Measurements from ENCODE around the gene NT5C1A.

NT5C1A gene

DNA sequence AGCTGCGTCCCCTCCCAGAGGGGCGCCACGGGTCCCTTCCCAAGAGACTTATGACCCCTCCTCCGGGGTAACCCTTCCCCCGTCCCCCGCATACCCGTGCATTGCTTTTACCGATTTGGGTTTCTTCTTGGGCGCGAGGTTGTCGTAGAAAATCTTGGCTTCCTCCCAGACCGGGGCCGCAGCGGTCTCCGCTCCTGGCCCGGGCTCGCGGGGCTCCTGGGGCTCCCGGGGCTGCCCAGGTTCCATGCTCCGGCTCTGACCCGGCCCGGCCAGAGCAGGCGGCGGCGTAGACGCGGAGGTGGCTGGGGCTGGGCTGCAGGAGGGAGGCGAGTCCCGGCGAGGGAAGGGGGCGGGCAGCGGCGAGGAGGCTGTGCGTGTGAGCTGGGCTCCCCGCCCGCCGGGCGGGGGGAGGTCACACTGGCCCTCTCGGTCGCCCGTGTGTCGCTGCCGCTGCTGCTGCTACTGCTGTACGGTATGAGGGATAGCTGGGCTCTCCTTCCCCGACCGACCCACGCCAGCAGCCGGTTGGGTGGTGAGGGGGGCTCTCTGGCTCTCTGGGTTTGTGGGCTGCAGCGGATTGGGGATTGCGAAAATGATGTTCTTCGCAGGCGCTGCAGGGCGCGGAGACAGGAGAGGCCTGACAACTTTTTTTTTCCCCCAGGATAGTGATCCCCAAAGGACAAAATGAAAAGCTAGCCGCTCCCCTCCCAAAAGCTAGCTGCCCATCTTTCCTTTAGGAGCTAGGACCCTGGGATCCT is at the start of gene NT5C1A:
Gene NT5C1A (minus strand): TSS at position 315 of the 758 bp plus-strand sequence. CDS start 69 bp downstream, at position 246.
- H3K4me3 ChIP-seq (ENCODE audit: low read length), result peak within 1 kb of the TSS; percentile 2; the same call in 1 of the 2 replicates
- TF ChIP-seq ZNF274 (IDR thresholded peaks at IDR 0.05; ENCODE audit: low read depth, low read length), result no peak

DNA sequence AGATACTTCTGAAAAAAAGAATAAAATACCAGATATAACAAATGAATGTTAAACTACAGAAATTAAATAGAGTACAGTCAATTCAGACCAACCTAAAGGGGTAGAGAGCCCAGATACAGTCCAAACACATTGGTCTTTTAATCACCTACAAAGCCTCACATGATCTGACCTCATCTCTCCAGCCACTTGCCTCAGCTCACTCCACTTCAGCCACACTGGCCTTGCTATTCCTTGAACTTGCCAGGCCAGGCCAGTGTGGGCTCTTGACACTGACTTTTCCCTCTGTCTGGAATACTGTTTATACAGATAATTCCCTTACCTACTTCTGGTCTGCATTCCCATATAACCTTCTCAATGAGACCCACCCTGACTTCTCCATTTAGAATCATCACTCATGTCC is 49.8 kb upstream of the NT5C1A start:
- TF ChIP-seq ZNF274 (IDR thresholded peaks at IDR 0.05; ENCODE audit: low read depth, low read length), result no peak
- no peak overlapping the region for H3K4me3 ChIP-seq (ENCODE audit: low read length)

DNA sequence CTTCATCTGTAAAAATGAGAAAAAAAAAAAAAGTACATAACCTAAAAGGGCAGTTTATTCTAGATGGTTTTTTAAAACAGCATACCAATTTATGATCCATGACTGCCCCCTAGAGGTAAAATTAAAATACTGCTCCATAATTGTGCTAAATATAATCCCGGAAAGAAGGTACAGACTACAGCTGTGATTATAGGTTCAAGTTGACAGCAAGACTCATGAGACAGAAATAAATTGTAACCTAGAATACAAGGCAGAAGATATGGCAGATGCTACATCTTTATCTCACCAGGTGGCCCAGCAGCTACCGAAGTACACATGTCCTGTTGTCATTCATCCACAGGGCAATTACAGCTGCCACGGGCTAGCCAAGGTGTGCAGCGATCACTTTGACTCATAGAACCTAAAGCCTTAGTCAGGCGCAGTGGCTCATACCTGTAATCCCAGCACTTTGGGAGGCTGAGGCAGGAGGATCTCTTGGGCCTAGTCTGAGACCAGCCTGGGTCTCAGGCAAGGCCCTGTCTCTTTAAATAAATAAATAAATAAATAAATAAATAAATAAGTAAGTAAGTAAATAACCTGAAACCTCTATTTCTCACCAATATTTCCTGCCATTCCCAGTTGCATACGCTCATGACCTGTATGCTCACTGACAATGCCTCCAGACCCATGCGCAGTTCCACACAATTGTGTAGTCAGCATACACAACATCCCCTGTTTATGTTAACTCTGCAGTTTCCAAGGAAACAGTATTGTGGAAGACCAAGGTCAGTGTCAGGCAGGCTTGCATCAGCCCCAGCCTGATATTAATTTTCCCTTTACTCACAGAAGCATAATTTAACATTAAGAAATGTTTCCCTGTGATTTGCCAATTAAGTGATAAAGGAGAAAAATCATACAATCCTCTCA is 48.4 kb upstream of the NT5C1A start:
- TF ChIP-seq ZNF274 (IDR thresholded peaks at IDR 0.05; ENCODE audit: low read depth, low read length), result no peak
- no peak overlapping the region for H3K4me3 ChIP-seq (ENCODE audit: low read length)

DNA sequence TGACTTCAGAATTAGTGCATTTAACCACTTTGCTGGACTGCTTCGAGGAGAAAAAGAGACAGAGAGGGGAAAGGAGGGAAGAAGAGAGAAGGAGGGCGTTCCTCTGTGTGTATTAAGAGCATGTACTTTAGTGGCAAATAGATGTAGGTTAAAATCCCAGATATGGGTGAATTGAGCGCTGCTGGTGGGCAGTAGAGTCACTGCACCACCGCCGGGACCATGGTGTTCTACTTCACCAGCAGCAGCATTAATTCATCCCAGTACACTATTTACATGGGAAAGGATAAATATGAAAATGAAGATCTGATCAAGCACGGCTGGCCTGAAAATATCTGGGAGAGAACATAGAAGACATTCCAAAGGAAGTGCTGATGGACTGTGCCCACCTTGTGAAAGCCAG is 45.9 kb upstream of the NT5C1A start:
- no peak overlapping the region for H3K4me3 ChIP-seq (ENCODE audit: low read length)
- no peak for TF ChIP-seq ZNF274 (IDR thresholded peaks at IDR 0.05; ENCODE audit: low read depth, low read length)

DNA sequence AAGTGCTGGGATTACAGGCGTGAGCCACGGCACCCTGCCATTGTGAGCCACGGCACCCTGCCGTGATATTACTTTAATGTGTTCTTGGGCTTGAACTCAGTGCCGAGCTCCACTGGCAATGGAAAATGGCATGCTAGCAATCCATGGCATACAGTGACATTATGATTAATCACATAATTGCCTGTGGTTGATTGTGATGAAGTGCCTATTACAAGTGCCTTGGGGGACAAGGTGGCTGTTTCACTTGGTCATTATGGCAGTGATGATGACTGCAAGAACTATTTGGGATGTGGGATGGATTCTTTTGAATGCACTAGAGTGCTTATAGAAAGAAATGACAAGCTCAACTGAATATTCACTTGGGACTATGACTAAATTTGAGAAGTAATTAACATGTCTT is 41.6 kb upstream of the NT5C1A start:
- no peak for TF ChIP-seq ZNF274 (IDR thresholded peaks at IDR 0.05; ENCODE audit: low read depth, low read length)
- H3K4me3 ChIP-seq (ENCODE audit: low read length), result no peak overlapping the region

DNA sequence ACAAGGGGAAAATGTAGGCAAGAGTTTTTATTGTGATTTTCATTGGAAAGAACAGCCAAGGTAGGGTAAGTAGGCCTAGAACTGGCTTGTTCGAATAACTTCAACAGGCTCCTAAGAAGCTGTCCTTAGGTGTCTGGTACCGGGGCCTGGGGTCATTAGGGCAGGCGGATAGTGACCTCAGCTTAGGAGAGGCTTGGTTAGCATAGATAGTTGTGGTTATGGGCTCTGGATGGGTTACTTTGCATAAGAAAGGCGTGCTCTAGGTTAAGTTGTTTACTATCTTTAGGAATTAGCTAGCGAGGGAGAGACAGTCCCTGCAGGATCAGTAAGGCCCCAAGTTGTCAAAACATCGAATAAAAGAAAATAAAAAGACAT is 40.0 kb upstream of the NT5C1A start:
- no peak for TF ChIP-seq ZNF274 (IDR thresholded peaks at IDR 0.05; ENCODE audit: low read depth, low read length)
- H3K4me3 ChIP-seq (ENCODE audit: low read length), result no peak overlapping the region

DNA sequence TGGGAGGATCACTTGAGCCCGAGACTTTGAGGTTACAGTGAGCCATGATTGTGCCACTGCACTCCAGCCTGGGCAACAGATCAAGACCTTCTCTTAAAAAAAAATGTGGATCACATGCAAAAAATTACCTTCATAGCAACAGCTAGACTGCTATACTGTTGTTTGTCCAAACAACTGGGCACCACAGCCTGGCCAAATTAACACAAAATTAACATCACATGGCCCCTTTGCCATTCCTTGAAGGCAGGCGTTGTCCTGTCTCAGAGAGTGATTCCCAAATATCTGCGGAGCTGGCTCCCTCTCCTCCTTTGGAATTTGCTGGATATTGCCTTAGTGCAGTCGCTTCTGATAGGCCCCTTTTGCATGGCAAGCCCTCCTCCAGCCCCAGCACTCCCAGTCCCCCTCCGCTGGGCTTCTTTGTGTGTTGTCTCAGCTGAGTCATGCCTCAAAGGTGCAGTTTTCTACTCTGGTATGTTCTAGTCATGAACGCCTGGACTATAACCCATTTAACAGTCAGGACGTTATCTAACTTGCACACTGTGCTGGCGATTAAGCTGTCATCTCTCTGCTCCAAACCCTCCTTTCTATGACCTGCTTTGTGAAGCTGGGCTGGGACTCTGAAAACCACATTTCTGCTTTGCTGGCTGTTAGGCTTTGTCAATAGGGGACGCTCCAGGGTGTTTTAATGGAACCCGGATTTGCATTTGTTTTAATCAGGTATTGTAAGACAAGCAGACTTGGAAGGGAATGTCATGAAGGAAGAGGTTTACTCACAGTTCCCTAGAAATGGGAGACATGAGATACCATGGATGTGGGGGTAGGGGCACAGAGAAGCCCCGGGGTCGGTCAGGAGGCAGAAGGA is 39.4 kb upstream of the NT5C1A start:
- TF ChIP-seq ZNF274 (IDR thresholded peaks at IDR 0.05; ENCODE audit: low read depth, low read length), result no peak

DNA sequence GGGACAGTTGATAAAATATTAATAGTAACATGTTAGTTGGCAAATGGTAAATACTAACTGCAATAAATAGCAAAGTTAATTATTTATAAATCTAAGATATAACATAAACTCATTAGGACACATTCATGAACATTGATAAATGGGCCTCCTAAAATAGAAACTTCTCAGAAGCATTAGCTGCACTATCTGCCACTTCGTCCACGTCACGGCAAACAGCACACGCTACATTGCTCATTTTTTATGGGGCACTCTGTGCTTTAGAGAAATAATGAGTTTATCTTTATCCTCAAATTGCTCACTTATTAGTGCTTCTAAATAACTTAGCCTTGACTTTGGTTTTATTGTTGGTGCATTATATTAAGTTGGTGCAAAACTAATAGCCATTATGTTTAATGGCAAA is 35.6 kb upstream of the NT5C1A start:
- TF ChIP-seq ZNF274 (IDR thresholded peaks at IDR 0.05; ENCODE audit: low read depth, low read length), result no peak

More for the DNA sequence above, 39.4 kb upstream of the NT5C1A start:
- H3K4me3 ChIP-seq (ENCODE audit: low read length), result no peak overlapping the region

DNA sequence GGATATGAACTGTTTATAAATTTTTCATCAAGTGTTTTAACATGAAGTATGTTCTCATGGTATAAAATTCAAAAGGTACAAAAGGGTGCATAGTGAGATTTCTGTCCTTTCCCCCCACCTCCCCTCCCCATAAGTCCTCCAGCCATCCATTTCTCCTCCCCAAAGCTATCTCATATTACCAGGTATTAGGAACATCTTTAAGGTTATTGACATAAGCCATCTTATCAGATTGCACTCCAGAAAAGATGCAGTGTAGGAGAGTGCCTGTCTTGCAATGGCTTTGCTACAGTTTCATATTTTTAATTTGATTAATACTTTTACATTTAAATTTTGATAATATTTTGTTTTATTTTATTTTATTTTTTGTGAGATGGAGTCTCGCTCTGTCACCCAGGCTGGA is 32.9 kb upstream of the NT5C1A start:
- TF ChIP-seq ZNF274 (IDR thresholded peaks at IDR 0.05; ENCODE audit: low read depth, low read length), result no peak
- H3K4me3 ChIP-seq (ENCODE audit: low read length), result no peak overlapping the region

More for the DNA sequence above, 35.6 kb upstream of the NT5C1A start:
- no peak overlapping the region for H3K4me3 ChIP-seq (ENCODE audit: low read length)

DNA sequence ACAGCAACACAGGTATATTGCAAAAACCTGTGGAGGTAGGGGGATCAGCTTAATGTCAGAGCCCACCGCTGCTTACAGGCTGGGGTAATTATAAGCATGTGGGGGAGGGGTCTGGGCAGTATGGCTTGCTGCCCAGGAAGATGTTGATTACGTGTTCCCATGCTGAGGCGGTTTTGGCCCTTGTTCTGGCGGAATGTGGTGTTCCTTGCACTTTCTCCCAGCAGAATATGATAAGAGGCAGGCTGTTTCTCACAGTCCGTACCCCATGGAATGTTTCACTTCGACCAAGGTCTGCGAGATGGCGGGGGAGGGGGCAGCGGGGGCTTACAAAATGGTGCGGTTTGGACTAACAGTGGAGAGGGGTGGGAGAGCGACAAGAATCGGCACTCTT is 29.1 kb upstream of the NT5C1A start:
- no peak overlapping the region for H3K4me3 ChIP-seq (ENCODE audit: low read length)
- no peak for TF ChIP-seq ZNF274 (IDR thresholded peaks at IDR 0.05; ENCODE audit: low read depth, low read length)

DNA sequence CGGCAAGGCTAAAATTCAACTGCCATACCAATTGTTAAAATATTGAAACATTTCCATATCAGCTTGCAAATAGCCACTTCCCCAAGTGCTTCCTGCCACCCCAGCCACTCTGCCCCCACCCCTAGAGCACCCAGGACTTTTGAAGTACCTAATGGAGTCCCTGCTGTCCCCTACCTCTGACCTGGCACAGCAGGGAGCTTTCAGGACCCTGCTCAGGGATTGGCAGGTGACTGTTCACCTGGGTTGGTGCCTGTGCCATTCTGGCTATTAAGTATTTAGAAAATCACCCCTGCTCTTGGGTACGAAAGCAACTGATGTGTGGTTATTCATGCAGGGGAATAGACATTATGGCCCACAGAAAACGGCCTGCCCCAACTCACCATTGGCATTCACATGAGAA is 28.4 kb upstream of the NT5C1A start:
- TF ChIP-seq ZNF274 (IDR thresholded peaks at IDR 0.05; ENCODE audit: low read depth, low read length), result no peak
- H3K4me3 ChIP-seq (ENCODE audit: low read length), result no peak overlapping the region

DNA sequence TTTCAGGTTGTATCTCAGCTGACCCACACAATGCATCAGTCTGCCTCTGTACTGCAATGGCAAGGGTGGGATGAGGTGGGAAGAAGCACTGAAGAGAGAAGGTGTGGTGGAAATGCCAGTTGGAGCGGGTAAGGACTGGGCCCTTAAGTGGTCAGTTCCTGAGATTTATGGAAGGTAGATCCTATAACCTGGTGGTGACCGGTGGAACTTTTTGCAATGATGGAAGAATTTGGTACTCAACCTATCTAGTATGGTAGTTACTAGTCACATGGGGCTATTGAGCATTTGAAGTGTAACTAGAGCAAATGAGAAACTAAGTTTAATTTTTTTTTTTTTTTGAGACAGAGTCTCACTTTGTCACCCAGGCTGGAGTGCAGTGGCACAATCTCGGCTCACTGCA is 27.5 kb upstream of the NT5C1A start:
- no peak overlapping the region for H3K4me3 ChIP-seq (ENCODE audit: low read length)
- no peak for TF ChIP-seq ZNF274 (IDR thresholded peaks at IDR 0.05; ENCODE audit: low read depth, low read length)

DNA sequence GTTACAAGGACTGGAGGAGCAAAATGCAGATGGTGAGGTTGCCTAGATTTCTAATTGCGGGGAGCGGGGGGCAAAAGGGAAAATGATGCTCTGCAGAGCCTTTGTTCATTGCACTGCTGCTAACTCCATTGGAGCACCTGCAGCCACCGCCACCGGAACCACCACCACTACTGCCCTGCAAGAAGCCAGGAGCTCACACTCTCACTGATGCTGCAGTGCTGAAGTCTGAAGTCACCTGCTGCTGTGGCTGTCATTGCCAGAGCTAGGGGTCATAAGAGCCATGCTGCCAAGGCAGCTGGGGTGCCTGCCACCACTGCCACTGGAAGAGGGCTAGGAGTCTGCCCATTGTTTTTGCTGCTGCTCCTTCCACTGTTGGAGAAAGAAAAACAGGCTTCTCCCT is 26.7 kb upstream of the NT5C1A start:
- H3K4me3 ChIP-seq (ENCODE audit: low read length), result no peak overlapping the region
- TF ChIP-seq ZNF274 (IDR thresholded peaks at IDR 0.05; ENCODE audit: low read depth, low read length), result no peak

DNA sequence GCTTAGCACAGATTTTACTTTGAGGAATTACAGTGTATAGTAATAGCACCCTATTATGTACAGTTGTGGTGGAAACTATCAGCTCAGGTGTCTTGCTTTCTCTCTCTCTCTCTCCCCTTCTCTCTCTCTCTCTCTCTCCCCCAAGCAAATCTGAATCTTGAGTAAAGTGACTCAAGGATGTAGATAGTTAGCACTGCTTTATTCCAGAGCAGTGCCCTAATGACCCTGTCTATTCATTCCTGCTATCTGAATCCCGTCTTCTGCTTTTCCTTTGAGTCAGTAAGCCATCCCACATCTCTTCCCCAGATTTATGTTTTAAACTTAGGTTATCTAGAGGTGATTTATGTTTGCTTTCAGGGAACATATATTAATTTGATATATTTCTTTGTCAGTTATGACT is 24.5 kb upstream of the NT5C1A start:
- no peak overlapping the region for H3K4me3 ChIP-seq (ENCODE audit: low read length)
- no peak for TF ChIP-seq ZNF274 (IDR thresholded peaks at IDR 0.05; ENCODE audit: low read depth, low read length)
